HepG2 (cell line): ENCODE measurements around the gene SEMA4C. TPM values are rescaled to one million over a fixed set of nuclear protein-coding genes. Genes with fewer than 3 reads are reported as not detected.
A peak's percentile ranks its signal among the peaks of the same experiment; 100 is the strongest.

Experiments
- ELF3 ChIP-seq: IDR thresholded peaks from 2 replicates; pipeline ENCODE4 v1.6.1; 2016; ENCODE audit warnings: missing genetic modification reagents, missing compliant biosample characterization
- FOXP1 ChIP-seq, 2 experiments: fragments of 450-650 bp in 1 of 2; IDR thresholded peaks; 2 replicates each; pipeline ENCODE4 v1.6.1; 2017 to 2018; ENCODE audit warnings: antibody characterized with exemption in 1 of 2
- GATA4 ChIP-seq: sonication (generic); IDR thresholded peaks from 2 replicates; pipeline ENCODE4 v1.6.1; 2016; ENCODE audit warnings: antibody characterized with exemption, low read depth, borderline replicate concordance
- GFI1 ChIP-seq: sonication (generic); formaldehyde crosslinking; IDR thresholded peaks from 2 replicates; pipeline ENCODE4 v1.5.0; 2020; ENCODE audit warnings: missing genetic modification reagents, mild to moderate bottlenecking, borderline replicate concordance
- JDP2 ChIP-seq: sonication (generic); formaldehyde crosslinking; IDR thresholded peaks from 2 replicates; pipeline ENCODE4 v1.8.1; 2022; ENCODE audit warnings: missing genetic modification reagents, borderline replicate concordance
- KDM5A ChIP-seq: fragments of 200-600 bp; sonication (generic); IDR thresholded peaks from 2 replicates; pipeline ENCODE4 v1.7.0; 2018; ENCODE audit warnings: antibody characterized with exemption, mild to moderate bottlenecking, low read length, borderline replicate concordance
- NR2F6 ChIP-seq, 2 experiments: IDR thresholded peaks; 2 replicates each; pipeline ENCODE4 v1.6.1; 2016; ENCODE audit warnings: antibody characterized with exemption in 1 of 2, mild to moderate bottlenecking in 1 of 2
- PAF1 ChIP-seq: IDR thresholded peaks from 2 replicates; pipeline ENCODE4 v1.6.1; 2016; ENCODE audit warnings: missing genetic modification reagents, missing compliant biosample characterization
- PBX3 ChIP-seq: sonication (generic); formaldehyde crosslinking; IDR thresholded peaks from 2 replicates; pipeline ENCODE4 v1.8.1; 2023; ENCODE audit warnings: missing genetic modification reagents, inconsistent platforms, borderline replicate concordance
- RAD21 ChIP-seq: fragments of 450-650 bp; formaldehyde crosslinking; IDR thresholded peaks from 2 replicates; pipeline ENCODE4 v1.5.0; 2020; ENCODE audit warnings: mild to moderate bottlenecking
- U2AF2 ChIP-seq: fragments of 200-400 bp; formaldehyde crosslinking; IDR thresholded peaks from 2 replicates; pipeline ENCODE4 v1.6.1; 2017; ENCODE audit warnings: low read depth, mild to moderate bottlenecking, low read length
- ZBTB20 ChIP-seq: sonication (generic); formaldehyde crosslinking; IDR thresholded peaks from 2 replicates; pipeline ENCODE4 v1.8.1; 2023; ENCODE audit warnings: missing genetic modification reagents, low read depth, mild to moderate bottlenecking, borderline replicate concordance
- ZNF260 ChIP-seq: sonication (generic); formaldehyde crosslinking; IDR thresholded peaks from 2 replicates; pipeline ENCODE4 v1.4.0; 2020; ENCODE audit warnings: missing genetic modification reagents, low read depth, mild to moderate bottlenecking, borderline replicate concordance
- ZNF280B ChIP-seq: sonication (generic); formaldehyde crosslinking; IDR thresholded peaks from 2 replicates; pipeline ENCODE4 v1.5.0; 2020; ENCODE audit warnings: missing genetic modification reagents, mild to moderate bottlenecking, borderline replicate concordance
- ZNF317 ChIP-seq: sonication (generic); formaldehyde crosslinking; IDR thresholded peaks from 2 replicates; pipeline ENCODE4 v1.5.0; 2020; ENCODE audit warnings: mild to moderate bottlenecking, missing genetic modification reagents
- ZNF570 ChIP-seq: sonication (generic); formaldehyde crosslinking; IDR thresholded peaks from 2 replicates; pipeline ENCODE4 v1.4.0; 2020; ENCODE audit warnings: mild to moderate bottlenecking, missing genetic modification reagents, borderline replicate concordance
- polyA plus RNA-seq, 8 experiments: library from polyadenylated mRNA; depleted of rRNA in 3 of 8; stranded (reverse) in 7 of 8; unstranded in 1 of 8; fragments of >200 nt; fragmentation: Illumina TruSeq in 4 of 8; extraction: Trizol in 4 of 8; gene quantifications; 2 replicates each; pipeline versions ENCODE4 v1.2.1 to v1.2.3, GENCODE V29; 2011 to 2016; ENCODE audit warnings: low read depth in 4 of 8, missing spikeins in 1 of 8, mixed read lengths in 1 of 8; ENCODE audit not compliant: insufficient read depth in 1 of 8
- total RNA-seq, 5 experiments: library from RNA; depleted of rRNA; stranded (reverse); fragments of >200 nt; fragmentation: Illumina TruSeq; extraction: Trizol; gene quantifications; 2 replicates each; pipeline ENCODE4 v1.2.3, GENCODE V29; 2016; ENCODE audit warnings: low read depth in 1 of 5
- TF ChIP-seq, protein P1 (sequence below): sonication (generic); formaldehyde crosslinking; IDR thresholded peaks from 2 replicates; pipeline ENCODE4 v1.8.0; 2022; ENCODE audit warnings: mild to moderate bottlenecking, missing genetic modification reagents
- TF ChIP-seq, protein P2 (sequence below), 2 experiments: fragments of 450-650 bp in 1 of 2; sonication (generic) in 1 of 2; formaldehyde crosslinking; IDR thresholded peaks; 2 replicates each; pipeline versions ENCODE4 v1.5.0 to v1.8.0; 2020 to 2022; ENCODE audit warnings: mild to moderate bottlenecking in 1 of 2, missing genetic modification reagents in 1 of 2
- TF ChIP-seq, protein P3 (sequence below): sonication (generic); formaldehyde crosslinking; IDR thresholded peaks from 2 replicates; pipeline ENCODE4 v1.4.0; 2020; ENCODE audit warnings: missing genetic modification reagents

The SEMA4C gene
- total and polyA plus RNA-seq, 2 of the 13 experiments (the other 11 are each of a cell fraction or from before 2014, with no cell fraction given) = 25.9 to 46.6 TPM

DNA sequence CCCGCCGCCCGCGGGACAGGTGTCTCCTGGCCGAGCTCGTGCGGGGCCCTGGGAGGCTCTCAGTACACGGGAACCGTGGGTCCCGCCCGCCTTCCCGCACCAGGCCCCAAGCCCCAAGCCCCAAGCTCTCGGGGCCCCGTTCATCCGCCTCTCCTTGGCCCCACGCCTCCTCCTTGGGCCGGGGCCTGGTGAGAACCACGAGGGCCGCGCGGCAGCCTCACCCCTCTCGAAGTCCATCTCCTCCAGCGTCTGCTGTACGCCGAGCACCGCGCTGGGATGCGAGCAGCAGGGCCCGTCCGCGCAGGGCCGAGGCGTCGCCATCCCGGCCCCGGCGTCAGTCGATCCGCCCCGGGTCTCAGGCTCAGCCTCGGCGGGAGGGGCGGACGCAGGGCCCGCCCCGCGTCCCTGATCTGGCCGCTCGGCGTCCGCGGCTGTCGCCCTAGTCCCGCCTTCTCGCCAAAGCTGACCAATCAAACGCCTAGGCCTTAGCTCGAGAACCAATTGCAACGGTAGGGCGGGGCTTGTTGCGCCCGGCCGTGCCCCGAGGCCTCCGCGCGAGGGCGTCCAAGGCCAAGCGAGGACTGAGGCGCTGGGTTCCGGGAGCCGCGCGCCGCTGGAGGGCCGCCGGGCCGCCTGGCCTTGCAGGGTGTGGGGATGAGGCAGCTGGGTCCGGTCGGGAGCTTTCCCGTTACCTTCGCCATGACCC lies 12.1 kb downstream of the SEMA4C start, which contains the start of gene ANKRD39 (continued):
- TF ChIP-seq ZNF260 (no peak), RAD21 (CRISPR knock-in tag) (peak; percentile 100), NR2F6 (IDR thresholded peaks at IDR 0.05) (no peak), NR2F6 (CRISPR knock-in tag; IDR thresholded peaks at IDR 0.05) (peak; percentile 35; the same call in 1 of the 2 replicates), ZNF317 (peak; percentile 62; the same call in 1 of the 2 replicates), GATA4 (peak; percentile 52; the same call in 1 of the 2 replicates), U2AF2 (no peak), KDM5A (no peak), PBX3 (no peak; the same call in 1 of the 2 replicates), ELF3 (peak; percentile 73), FOXP1 (IDR thresholded peaks at IDR 0.05) (no peak), FOXP1 (CRISPR knock-in tag; IDR thresholded peaks at IDR 0.05) (no peak), GFI1 (CRISPR knock-in tag) (peak; percentile 88; the same call in 1 of the 2 replicates), ZNF570 (CRISPR knock-in tag) (peak; percentile 91; the same call in 1 of the 2 replicates), ZBTB20 (CRISPR knock-in tag) (peak; percentile 75; the same call in 1 of the 2 replicates), JDP2 (CRISPR knock-in tag) (no peak), PAF1 (no peak), ZNF280B (CRISPR knock-in tag) (no peak)
- TF ChIP-seq, protein P1, sequence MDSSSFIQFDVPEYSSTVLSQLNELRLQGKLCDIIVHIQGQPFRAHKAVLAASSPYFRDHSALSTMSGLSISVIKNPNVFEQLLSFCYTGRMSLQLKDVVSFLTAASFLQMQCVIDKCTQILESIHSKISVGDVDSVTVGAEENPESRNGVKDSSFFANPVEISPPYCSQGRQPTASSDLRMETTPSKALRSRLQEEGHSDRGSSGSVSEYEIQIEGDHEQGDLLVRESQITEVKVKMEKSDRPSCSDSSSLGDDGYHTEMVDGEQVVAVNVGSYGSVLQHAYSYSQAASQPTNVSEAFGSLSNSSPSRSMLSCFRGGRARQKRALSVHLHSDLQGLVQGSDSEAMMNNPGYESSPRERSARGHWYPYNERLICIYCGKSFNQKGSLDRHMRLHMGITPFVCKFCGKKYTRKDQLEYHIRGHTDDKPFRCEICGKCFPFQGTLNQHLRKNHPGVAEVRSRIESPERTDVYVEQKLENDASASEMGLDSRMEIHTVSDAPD = peak; percentile 36; the same call in 1 of the 2 replicates
- TF ChIP-seq, protein P2, sequence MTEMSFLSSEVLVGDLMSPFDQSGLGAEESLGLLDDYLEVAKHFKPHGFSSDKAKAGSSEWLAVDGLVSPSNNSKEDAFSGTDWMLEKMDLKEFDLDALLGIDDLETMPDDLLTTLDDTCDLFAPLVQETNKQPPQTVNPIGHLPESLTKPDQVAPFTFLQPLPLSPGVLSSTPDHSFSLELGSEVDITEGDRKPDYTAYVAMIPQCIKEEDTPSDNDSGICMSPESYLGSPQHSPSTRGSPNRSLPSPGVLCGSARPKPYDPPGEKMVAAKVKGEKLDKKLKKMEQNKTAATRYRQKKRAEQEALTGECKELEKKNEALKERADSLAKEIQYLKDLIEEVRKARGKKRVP (CRISPR knock-in tag; IDR thresholded peaks at IDR 0.05) = peak in 1 of 2 experiments; percentile 21; a peak in 1 of 4 replicates
- TF ChIP-seq, protein P3, sequence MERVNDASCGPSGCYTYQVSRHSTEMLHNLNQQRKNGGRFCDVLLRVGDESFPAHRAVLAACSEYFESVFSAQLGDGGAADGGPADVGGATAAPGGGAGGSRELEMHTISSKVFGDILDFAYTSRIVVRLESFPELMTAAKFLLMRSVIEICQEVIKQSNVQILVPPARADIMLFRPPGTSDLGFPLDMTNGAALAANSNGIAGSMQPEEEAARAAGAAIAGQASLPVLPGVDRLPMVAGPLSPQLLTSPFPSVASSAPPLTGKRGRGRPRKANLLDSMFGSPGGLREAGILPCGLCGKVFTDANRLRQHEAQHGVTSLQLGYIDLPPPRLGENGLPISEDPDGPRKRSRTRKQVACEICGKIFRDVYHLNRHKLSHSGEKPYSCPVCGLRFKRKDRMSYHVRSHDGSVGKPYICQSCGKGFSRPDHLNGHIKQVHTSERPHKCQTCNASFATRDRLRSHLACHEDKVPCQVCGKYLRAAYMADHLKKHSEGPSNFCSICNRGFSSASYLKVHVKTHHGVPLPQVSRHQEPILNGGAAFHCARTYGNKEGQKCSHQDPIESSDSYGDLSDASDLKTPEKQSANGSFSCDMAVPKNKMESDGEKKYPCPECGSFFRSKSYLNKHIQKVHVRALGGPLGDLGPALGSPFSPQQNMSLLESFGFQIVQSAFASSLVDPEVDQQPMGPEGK (CRISPR knock-in tag) = peak; percentile 67
